Measurements from ENCODE around the gene PPARD.

GRCh38 chr6:35366204-35366596 lies 23.8 kb downstream of the PPARD start:
- no peak for TF ChIP-seq POLR2AphosphoS5 (IDR thresholded peaks at IDR 0.05)
- no peak for TF ChIP-seq CTCF (IDR thresholded peaks at IDR 0.05)
